ENCODE data around the gene CSMD2.

CSMD2 gene

GRCh38 chr1:34155860-34156259, 9.2 kb downstream of the CSMD2 start:
- DNase-seq (ENCODE audit: low read depth), result no peak

GRCh38 chr1:34153246-34153645, 11.8 kb downstream of the CSMD2 start:
- no peak for DNase-seq (ENCODE audit: low read depth)

- DNase-seq (ENCODE audit: low read depth), result no peak
Observed at GRCh38 chr1:34149501-34149900, 15.5 kb downstream of the CSMD2 start.

GRCh38 chr1:34147301-34147700, 17.7 kb downstream of the CSMD2 start:
- no peak for DNase-seq (ENCODE audit: low read depth)

DNA sequence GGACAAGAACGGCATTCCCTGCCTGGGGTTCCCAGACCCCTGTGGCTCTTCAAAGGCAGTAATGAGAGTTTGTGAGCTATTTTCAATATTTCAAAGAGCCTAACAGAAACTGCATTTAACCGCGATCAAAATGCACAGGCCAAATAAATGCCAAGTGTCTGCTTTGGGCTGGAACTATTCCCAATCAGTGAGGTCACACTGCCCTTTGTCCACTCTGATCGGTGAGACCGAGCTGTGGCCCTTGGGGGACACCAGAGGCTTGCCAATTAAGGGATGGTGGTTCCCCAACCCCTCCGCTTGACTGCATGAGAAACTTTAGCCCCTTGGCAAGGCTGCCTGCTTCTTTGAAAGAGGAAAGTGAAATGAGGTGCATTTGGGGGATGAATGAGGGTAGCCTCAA, 20.3 kb downstream of the CSMD2 start:
- DNase-seq (ENCODE audit: low read depth), result no peak

- no peak for DNase-seq (ENCODE audit: low read depth)
Observed at GRCh38 chr1:34143975-34144374, 21.1 kb downstream of the CSMD2 start.

DNA sequence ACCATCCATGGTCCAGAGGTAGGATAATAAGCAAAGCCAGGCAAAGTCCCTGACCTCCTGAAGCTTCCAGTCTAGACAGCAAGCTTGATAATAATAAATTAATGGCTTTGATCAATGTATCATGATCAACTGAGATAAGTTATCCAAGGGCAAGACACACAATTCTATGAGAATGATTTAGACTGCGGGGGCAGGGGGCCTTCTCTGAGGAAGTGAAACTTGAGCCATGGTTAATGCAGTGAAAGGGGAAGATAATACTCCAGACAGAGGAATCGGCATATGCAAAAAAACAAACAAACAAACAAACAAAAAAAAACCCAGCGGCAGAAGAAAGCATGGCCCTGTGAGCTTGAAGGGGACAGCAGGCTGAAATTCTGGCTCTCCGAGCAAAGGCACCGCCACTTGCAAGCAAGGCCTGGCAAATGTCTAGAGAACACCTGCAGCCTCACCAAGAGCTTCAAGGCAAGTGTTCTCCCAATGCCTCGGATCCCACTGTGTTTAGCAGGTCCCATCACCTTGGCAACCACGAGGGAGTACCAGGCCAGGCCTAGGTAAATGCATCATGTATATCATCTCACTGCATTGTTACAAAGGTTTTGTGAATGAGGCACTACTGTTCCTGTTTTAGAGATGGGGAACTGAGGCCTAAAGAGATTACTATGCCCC, 24.9 kb downstream of the CSMD2 start:
- DNase-seq (ENCODE audit: low read depth), result no peak

GRCh38 chr1:34137411-34137810, 27.6 kb downstream of the CSMD2 start:
- no peak for DNase-seq (ENCODE audit: low read depth)

DNA sequence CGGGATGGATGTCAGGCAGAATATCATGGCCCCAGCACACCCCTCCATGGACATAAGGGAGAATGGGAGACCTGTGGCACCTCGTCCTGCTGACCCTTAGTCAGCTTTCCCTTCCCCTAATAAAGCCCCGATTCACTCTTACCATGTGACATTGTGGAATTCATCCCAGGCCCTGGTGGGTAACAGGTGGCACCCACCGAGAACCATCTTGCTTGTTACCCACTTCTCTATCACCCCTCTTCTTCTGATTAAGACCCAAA, 32.9 kb downstream of the CSMD2 start:
- DNase-seq (ENCODE audit: low read depth), result no peak

GRCh38 chr1:34131396-34132160, 33.5 kb downstream of the CSMD2 start:
- no peak for DNase-seq (ENCODE audit: low read depth)

DNA sequence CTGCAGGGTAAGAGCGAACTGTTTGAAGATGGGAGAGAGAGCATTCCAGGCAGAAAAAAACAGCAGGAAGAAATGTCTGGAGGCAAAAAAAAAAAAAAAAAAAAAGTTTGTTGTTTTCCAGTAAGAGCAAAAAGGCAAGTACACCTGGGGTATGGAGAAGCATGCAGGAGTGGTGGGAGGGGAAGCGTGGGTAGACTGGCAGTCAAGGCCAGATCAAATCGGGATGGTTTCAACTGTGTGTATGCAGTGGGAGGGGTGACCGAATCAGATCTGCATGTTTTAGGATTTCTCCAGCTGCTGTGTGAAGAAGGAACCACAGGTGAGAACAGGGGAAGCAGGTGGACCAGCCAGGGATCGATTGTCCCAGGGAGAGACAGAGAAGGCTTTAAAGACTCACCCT, 34.7 kb downstream of the CSMD2 start:
- no peak for DNase-seq (ENCODE audit: low read depth)

GRCh38 chr1:34129630-34130029, 35.4 kb downstream of the CSMD2 start:
- DNase-seq (ENCODE audit: low read depth), result no peak

DNA sequence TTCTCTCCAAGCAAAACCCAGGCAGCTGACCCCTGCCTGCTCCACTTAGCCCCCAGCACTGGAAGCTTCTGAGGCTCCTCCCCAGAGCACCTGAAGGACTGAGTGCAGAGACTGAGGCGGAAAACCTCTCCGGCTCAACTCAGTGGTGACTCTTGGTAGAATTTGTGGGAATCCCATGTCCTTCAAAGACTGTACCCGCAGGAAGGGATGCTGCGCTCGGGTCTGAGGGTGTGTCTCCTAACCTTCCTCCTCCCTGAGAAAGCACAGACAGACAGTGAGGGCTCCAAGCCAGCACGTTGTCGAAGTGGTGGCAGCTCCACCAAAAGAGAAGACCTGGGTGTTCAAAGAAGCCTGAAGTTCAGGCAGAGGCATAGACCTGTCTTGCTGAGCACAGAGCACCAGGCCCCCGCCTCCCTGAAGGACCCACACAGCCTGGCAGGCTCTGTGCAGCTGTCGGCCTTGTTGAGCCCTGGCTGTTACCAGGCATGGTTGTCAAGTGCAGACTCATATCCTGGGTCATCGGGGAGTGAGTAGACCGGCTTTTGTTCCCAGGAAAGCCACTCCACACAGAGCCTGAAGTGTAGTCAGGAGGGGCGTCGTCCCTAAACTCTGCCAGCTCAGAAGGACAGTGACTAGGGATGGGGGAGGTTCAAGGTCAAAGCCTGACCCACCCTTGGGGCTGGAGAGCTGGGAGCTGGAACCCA, 36.7 kb downstream of the CSMD2 start:
- DNase-seq (ENCODE audit: low read depth), result no peak

- no peak for DNase-seq (ENCODE audit: low read depth)
Observed at GRCh38 chr1:34127006-34128000, 37.7 kb downstream of the CSMD2 start.

GRCh38 chr1:34126486-34126885, 38.5 kb downstream of the CSMD2 start:
- DNase-seq (ENCODE audit: low read depth), result no peak

DNA sequence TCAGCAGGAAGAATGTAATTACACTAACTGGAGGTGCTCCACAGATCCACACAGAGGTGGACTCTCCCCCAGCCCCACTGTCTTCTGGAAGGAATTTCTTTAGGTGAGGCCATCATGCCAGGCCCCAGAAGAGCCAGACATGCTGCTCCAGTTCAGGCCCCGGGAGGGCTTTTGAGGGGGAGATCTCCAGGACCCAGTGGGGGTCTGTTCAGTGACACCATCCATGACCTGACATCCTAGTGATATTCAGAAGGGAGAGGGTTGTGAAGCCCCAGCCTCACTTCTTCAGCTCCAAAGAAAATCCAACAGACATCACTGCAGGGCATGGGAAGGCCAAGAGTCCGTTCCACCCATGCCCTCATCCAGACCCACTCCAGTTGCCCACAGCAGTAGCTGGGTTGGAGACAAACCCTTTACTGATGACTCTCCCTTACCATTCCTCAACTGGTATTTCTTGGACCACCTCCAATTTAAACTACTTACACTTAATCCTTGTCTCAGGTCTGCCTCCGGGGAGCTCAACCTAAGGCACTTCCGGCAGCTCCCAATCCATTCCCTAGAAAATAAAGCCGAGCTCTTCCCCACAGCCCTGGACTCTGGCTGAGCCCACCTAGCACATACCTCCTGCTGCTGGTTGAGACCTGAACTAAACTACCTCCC, 39.2 kb downstream of the CSMD2 start:
- no peak for DNase-seq (ENCODE audit: low read depth)

DNA sequence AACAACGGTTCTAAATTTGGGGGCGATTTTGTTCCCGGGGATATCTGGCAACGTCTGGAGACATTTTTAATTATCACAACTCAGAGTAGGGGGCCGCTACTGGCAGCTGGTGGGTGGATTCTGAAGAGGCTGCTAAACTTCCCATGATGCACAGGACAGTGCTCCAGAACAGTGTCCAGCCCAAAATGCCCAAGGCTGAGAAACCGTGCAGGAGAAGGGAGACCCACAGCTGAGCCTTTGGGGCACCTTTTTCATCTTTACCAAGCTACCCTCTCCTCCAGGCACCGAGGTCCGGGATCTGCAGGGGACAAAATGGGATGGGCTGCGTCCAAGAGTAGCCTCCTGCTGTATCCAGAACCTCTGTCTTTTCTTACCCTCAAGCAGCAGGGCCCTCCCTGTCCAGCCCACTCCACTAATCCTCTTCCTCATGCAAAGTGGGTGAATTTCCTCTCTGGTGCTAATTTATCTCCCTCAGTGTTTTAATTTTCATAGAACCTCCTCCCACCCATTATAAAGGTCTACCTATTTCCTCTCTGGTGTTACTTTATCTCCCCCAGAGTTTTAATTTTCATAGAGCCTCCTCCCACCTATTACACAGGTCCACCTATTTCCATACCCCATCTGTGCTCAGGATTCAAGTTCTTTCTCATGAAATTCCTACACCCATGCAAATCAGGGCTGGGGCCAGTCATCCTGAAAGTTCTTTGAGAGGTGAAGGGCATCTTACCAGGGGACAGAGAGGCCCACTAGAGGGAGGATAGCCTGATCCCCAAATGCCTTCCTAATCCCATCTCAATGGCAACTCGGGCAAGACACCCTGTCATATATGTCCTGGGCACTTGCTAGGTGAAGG, 42.7 kb downstream of the CSMD2 start:
- no peak for DNase-seq (ENCODE audit: low read depth)

DNA sequence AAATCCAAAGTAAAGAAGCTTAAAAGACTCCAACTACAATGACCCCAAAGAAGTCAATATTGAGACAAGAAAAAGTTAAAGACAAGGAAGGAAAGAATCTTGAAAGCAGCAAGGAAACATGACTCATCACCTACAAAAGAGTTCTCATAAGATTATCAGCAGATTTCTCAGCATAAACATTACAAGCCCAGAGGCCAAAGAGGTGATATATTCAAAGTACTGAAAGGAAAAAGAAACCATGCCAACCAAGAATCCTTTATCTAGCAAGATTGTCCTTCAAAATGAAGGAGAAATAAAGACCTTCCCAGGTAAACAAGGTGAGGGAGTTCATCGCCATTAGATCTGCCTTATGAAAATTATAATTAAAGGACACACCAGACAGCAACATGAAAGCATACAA, 49.8 kb downstream of the CSMD2 start:
- no peak for DNase-seq (ENCODE audit: low read depth)

- no peak for DNase-seq (ENCODE audit: low read depth)
Observed at GRCh38 chr1:34113887-34114286, 51.1 kb downstream of the CSMD2 start.

GRCh38 chr1:34113362-34113761, 51.7 kb downstream of the CSMD2 start:
- DNase-seq (ENCODE audit: low read depth), result no peak

GRCh38 chr1:34108711-34109110, 56.3 kb downstream of the CSMD2 start:
- DNase-seq (ENCODE audit: low read depth), result no peak
